Stimulated activated CD8-positive, alpha-beta memory T cell treated with anti-CD3 and anti-CD28 coated beads, Interleukin-4, amount 100 ng/mL, for 24 hours (primary cell): ENCODE measurements around the gene GATC.
A peak's percentile ranks its signal among the peaks of the same experiment; 100 is the strongest.
"Not testable (repeated sequence)": the region's sequence is repeated elsewhere in the genome, so short reads cannot be mapped to it uniquely, and the experiment has no call there.

Source experiments
- DNase-seq: peaks from one replicate; pipeline ENCODE4 v3.0.0-alpha.2; 2020; ENCODE audit warnings: low read depth

Gene GATC

GRCh38 chr12:120437735-120438494 lies 8.3 kb upstream of the GATC start, which contains the start of gene COX6A1:
Gene COX6A1, plus strand, starts transcription at chr12:120438113. Its CDS starts 14 bp downstream, at chr12:120438127.
- peak; percentile 95 for DNase-seq

- no peak for DNase-seq
These were observed 7.6 kb upstream of the GATC start for GRCh38 chr12:120438495-120439198.

GRCh38 chr12:120439646-120440247 lies 6.5 kb upstream of the GATC start:
- peak; percentile 59 for DNase-seq

GRCh38 chr12:120444676-120445075 lies 1.6 kb upstream of the GATC start:
- no peak for DNase-seq

- DNase-seq, result not testable (repeated sequence)
These were observed 567 bp downstream of the GATC start for GRCh38 chr12:120446844-120447178.

- DNase-seq, result no peak
These were observed 1.7 kb downstream of the GATC start for GRCh38 chr12:120447992-120448391.

- DNase-seq, result not testable (repeated sequence)
These were observed 6.3 kb downstream of the GATC start for GRCh38 chr12:120452524-120452923.

- no peak for DNase-seq
These were observed 7.0 kb downstream of the GATC start for GRCh38 chr12:120453060-120453750.

- DNase-seq, result no peak
These were observed 7.7 kb downstream of the GATC start for GRCh38 chr12:120453977-120454376.

- DNase-seq, result no peak
These were observed 9.1 kb downstream of the GATC start for GRCh38 chr12:120455302-120455701.

- no peak for DNase-seq
These were observed 10.9 kb downstream of the GATC start for GRCh38 chr12:120457133-120457532.

- DNase-seq, result no peak
These were observed 13.9 kb downstream of the GATC start for GRCh38 chr12:120460157-120460556.

GRCh38 chr12:120462099-120462640 lies 15.9 kb downstream of the GATC start:
- no peak for DNase-seq

GRCh38 chr12:120463712-120464111 lies 17.5 kb downstream of the GATC start:
- no peak for DNase-seq

- no peak for DNase-seq
These were observed 19.5 kb downstream of the GATC start for GRCh38 chr12:120465756-120466155.

- DNase-seq, result no peak
These were observed 20.5 kb downstream of the GATC start for GRCh38 chr12:120466560-120467315.

- DNase-seq, result no peak
These were observed 21.2 kb downstream of the GATC start for GRCh38 chr12:120467439-120467838.

GRCh38 chr12:120468325-120468820 lies 22.1 kb downstream of the GATC start:
- no peak for DNase-seq

- peak; percentile 34 for DNase-seq
These were observed 22.7 kb downstream of the GATC start for GRCh38 chr12:120468821-120469449.

- peak; percentile 96 for DNase-seq
These were observed 23.4 kb downstream of the GATC start, which contains the start of gene SRSF9 for GRCh38 chr12:120469450-120470149. Gene SRSF9, minus strand, starts transcription at chr12:120469748. Its CDS starts 139 bp downstream, at chr12:120469609.
